GM21367 (cell line): ENCODE results near the gene KDELR1.

ENCODE experiments used
- ATAC-seq: cut with Tn5 transposase; IDR thresholded peaks from one replicate; pipeline ENCODE4 v1.9.1; 2021; ENCODE audit not compliant: unreplicated experiment

Gene KDELR1

DNA sequence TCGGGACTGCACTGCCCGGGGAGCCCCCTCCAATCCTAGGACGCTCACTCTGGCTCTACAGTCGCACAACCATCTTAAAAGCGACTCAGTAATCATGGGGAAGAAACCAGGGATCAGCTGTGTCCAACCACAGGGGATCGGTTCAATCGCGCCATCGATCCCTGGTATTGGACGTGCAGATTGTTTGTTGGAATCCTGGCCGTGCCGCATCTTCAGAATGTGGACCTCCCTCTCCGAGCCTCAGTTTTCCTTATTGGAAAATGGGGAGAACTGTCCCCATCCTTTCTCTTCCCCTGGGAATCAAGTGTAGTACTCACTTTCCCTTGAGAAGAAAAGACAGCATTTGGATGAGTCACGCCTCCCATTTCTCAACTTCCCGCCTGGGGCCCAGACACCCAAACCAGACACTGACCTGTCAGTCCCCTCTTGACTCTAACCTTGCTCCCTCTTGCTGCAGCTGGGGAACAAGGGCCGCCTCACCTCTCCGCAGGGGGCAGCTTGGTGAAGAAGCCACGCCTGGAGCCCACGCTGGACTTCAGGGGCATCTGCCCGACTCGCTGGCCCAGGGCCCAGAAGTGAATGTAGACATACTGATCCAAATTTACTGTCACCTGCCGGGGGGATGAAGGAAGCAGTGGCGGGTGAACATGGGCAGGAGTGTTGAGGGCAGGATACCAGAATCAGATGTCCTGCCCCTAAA lies 48.4 kb downstream of the KDELR1 start:
- ATAC-seq: no peak

DNA sequence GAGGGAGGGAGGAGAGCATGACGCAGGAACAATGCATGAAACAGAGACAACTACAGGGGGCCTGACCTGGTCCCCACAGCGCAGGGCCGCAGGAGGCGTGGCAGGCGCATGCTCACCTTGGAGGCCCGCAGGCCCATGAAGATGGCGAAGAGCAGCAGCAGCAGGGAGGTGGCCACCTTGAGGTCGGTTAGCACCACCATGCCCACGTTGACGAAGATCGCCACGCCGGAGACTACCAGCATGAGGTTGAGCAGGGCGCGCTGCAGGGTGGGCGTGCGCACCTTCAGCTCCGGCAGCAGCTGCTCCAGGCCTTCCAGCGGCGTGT lies 49.0 kb downstream of the KDELR1 start:
- no peak for ATAC-seq

DNA sequence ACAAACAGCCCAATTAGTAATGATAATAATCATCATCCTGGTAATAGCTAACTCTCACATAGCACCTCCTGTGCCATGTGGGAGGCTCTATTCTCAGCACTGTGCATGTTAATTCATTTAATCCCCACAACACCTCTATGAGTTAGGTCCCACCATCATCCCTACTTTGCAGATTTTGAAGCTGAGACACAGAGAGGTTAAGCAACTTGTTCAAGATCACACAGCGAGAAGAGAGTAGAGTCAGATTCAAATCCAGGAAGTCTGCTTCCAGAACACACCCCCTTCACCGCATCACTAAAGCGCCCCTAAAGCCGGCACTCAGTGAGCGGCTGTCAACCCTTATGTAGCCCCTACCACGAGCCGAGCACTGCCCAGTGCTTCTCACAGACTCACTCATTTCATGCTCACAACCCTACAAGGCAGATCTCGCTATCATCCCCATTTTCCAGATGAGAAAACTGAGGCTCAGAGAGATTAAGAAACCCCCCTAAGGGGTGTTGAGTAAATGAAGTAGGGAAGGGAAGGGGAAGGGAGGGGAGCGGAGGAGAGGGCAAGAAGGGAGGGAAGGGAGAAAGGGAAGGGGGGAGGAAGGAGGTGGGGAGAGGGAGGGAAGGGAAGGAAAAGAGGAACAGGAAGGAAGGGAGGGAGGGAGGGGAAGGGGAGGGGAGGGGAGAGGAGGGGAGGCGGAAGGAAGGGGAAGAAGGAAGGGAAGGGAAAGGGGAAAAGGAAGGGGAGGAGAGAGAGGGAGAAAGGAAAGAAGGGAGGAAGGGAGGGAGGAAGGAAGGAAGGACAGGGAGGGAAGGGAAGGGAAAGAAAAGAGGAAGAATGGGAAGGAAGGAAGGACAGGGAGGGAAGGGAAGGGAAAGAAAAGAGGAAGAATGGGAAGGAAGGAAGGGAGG lies 49.6 kb downstream of the KDELR1 start:
- ATAC-seq: no peak

DNA sequence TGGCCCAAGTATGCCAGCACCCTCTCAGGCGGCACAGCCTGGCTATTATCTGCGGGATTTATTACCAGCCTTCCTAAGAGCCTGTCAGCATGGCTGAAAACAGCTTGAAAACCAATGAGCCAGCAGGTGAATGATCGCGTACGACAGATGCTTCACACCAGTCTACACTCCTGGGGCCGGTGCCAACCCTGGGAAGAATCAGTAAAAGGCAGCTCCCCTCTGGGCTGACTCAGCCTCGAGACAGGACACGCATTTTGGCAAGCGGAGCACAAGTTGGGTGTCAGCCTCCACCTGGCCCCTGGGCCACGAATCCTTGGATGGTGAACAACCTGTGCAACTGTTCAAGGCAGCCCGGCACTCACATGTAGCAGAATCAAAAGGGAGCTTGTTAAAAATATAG lies 50.4 kb downstream of the KDELR1 start:
- ATAC-seq: no peak

DNA sequence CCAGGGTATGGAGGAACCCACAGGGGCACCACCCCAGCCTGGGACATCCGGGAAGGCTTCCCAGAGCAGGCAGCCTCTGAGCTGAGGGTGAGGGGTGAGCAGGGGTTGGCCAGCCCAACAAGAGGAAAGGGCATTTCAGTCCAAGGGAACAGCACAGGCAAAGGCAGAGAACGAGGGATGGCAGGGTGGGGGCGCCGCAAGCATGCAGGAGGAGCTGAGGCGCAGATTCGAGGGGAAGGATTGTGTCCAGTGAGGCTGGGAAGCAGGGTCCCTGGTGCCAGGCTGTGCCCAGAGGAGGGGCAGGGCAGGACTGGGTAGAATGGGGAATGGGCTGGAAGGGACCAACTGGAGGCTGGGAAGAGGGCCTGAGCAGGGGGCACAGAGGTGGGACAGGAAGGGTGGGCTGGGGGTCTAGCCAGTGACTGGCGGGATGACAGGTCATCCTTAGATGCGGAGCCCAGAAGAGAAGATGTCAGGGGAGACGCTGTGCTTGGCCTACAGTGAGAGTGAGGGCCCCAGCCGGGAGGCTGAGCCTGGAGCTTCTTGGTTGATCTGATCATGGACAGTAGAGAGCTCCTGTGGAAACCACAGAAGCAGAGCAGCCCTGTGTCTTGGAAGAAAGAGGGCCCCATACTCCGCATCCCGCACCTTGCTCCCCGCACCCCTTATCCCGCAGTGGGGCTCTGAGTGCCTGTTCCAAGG lies 52.4 kb downstream of the KDELR1 start:
- no peak for ATAC-seq

DNA sequence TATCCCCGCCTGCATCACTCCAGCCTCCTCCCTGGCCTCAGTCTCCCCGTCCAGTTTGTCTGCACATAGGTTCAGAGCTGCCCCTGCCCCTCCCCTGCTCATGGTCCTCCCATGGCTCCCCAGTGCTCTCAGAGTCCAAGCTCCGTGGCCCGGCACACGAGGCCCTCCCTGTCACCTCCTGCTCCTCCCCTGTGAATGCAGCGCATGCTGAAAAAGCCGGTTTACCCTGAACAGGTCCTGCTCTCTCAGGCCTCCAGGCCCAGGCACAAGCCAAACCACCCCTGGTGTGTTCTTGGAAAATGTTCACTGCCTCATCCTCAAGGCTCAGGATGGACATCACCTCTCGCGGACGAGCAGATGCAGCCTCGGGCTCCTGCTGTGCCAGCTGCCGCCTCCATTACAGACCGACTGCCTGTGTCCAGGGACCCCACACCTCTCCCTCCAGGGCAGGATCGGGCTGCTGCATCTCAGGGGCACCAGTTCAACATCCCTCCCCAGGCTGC lies 53.0 kb downstream of the KDELR1 start:
- ATAC-seq: no peak

DNA sequence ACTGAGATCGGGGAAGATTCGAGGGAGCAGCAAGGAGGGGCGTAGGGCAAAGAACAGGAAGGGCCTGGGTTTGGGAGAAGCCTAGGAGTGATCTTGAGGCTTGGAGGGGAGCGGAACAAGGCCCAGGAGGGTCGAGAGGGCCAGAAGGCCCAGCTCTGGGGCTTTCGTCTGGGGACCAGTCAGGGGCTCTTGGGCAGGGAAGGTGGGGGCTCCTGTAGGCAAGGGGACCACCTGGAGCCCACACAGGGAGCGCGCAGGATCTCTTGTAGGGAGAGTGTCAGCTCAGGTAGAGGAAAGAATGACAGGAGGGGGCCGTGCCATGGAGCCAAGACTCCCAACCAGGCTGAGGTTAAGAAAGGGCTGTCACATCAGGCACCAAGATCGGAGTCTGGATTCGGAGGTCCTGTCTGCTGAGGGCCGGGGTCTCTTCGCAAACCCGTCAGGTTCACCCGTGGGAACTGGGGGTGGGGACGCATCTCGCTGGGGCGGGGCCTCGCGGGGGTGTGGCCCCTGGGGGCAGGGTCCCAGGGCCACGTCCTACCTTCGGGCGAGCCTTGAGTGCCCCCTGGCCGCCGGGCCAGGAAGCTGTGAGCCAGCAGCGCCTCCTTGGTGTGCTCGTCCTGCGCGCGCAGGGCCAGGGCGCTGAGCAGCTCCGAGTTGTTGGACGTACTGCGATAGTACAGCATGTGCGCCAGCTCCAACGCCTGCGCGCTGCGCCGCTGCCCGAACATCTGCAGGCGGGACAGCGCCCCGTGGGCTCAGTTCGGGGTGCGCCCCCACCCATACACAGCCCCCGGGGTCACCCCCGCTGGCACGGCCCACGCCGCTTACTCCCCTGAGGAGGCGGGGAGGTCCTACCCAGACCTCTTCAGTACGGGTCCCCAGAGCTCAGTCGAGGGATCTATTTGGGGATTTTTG lies 57.6 kb downstream of the KDELR1 start:
- peak; percentile 44 for ATAC-seq

DNA sequence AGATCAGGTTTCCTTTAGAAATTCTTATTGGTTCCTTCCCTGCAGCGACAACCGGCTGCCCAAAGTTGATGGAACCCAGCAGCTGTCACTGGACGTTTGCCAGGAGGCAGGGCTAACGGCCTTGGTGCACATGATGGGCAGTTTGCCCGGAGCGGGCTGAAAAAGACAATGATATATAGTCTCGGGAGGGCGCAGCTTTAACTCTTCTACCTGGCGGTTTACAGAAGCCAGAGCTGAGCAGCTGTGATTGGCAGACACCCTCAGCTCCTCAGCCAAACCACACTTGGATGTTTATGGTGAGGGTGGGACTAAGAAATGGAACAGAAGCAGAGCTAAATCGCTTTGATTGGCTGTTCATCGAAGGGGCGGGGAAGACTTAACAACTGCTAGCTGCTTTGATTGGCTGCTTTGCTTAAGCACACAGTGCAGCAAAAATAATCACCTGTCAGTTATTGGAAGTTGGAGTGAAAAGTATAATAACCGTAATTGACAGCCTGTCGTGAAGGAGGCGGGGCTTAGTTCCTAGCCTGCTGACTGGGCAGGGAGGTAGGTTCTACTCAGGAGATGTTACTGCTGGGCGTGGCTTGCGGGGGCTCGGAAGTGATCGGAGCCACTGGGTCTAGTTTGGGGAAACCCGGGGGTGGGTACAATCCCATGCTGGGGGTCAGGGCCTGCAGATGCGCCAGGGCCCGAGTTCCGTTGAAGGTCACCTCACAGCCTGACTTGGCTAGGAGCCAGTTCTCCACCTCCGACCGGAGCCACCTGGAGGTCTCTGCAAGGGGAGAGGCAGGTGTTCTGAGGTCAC lies 58.5 kb downstream of the KDELR1 start:
- peak; percentile 48 for ATAC-seq
